ENCODE data around the gene CLECL1. TPM values are rescaled to one million over a fixed set of nuclear protein-coding genes. Genes with fewer than 3 reads are reported as not detected.

CLECL1 gene
- total and polyA plus RNA-seq, 2 donors (not counting 3 experiments of a cell fraction or from before 2014, with no cell fraction given): not detected

GRCh38 chr12:9752145-9752933 is 19.4 kb upstream of the CLECL1 start:
- Histone ChIP-seq H2AFZ (ENCODE audit: low read depth, low read length) (no peak overlapping the region), H3K27ac (ENCODE audit: insufficient read depth, low read depth, low read length) (no peak overlapping the region), H3K4me1 (ENCODE audit: control insufficient read depth, extremely low read depth, insufficient read depth, low read length) (peaks cover 18% of the 10 kb centered on the region), H3K9me3 (replicated peaks; ENCODE audit: control insufficient read depth, insufficient read depth, low read length) (no peaks in the 10 kb centered on the region), H3K36me3 (ENCODE audit: control insufficient read depth in 2 of 2, extremely low read depth in 1 of 2, insufficient read depth in 2 of 2, low read length in 2 of 2) (no peaks in the 10 kb centered on the region), H3K79me2 (ENCODE audit: control insufficient read depth, insufficient read depth, low read length) (no peaks in the 10 kb centered on the region), H4K20me1 (replicated peaks; ENCODE audit: control insufficient read depth, extremely low read depth, insufficient read depth, low read length) (no peaks in the 10 kb centered on the region), H3K27me3 (ENCODE audit: control insufficient read depth in 2 of 2, insufficient read depth in 2 of 2, low read length in 2 of 2) (no peaks in the 10 kb centered on the region), H3K4me3 (replicated peaks in 1 of 3; ENCODE audit: insufficient read depth in 1 of 3, low read depth in 1 of 3, low read length in 3 of 3) (no peak overlapping the region), H3K9me1 (replicated peaks; ENCODE audit: control insufficient read depth, extremely low read depth, insufficient read depth, low read length) (no peaks in the 10 kb centered on the region), H3K4me2 (ENCODE audit: insufficient read depth, low read length) (no peak overlapping the region), H3K9ac (replicated peaks; ENCODE audit: extremely low read depth, insufficient read depth, low read length) (no peak overlapping the region)
- DNase-seq (ENCODE audit: low read depth, low spot score): no peak
- intact Hi-C loops (cut with micrococcal nuclease): loop anchor here (5.0 to 10.0 kb wide), 2 partner anchors 260 to 812 kb away; partner anchors contain the start of gene CLEC12B
- FAIRE-seq: no peak
- POLR2A ChIA-PET: no interaction called here
- TF ChIP-seq POLR2AphosphoS5 (IDR thresholded peaks at IDR 0.05; ENCODE audit: insufficient read depth, low read depth, low read length): no peak
- TF ChIP-seq EZH2 (IDR thresholded peaks at IDR 0.05; ENCODE audit: borderline replicate concordance, low read depth, low read length, severe bottlenecking): no peak
- TF ChIP-seq MYC (IDR thresholded peaks at IDR 0.05; ENCODE audit: low read depth, low read length): no peak
- TF ChIP-seq JUN (IDR thresholded peaks at IDR 0.05; ENCODE audit: borderline replicate concordance, insufficient read depth, insufficient read length, low read depth): no peak
- TF ChIP-seq FOS (IDR thresholded peaks at IDR 0.05; ENCODE audit: borderline replicate concordance, insufficient read depth, low read length): no peak
- TF ChIP-seq POLR2A (IDR thresholded peaks at IDR 0.05; ENCODE audit: low read depth, low read length): no peak
- TF ChIP-seq, protein P1, sequence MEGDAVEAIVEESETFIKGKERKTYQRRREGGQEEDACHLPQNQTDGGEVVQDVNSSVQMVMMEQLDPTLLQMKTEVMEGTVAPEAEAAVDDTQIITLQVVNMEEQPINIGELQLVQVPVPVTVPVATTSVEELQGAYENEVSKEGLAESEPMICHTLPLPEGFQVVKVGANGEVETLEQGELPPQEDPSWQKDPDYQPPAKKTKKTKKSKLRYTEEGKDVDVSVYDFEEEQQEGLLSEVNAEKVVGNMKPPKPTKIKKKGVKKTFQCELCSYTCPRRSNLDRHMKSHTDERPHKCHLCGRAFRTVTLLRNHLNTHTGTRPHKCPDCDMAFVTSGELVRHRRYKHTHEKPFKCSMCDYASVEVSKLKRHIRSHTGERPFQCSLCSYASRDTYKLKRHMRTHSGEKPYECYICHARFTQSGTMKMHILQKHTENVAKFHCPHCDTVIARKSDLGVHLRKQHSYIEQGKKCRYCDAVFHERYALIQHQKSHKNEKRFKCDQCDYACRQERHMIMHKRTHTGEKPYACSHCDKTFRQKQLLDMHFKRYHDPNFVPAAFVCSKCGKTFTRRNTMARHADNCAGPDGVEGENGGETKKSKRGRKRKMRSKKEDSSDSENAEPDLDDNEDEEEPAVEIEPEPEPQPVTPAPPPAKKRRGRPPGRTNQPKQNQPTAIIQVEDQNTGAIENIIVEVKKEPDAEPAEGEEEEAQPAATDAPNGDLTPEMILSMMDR (IDR thresholded peaks at IDR 0.05; ENCODE audit: extremely low read depth in 1 of 2, insufficient read depth in 1 of 2, low read depth in 1 of 2, low read length in 2 of 2): no peak
- no peak for TF ChIP-seq GATA2 (IDR thresholded peaks at IDR 0.05; ENCODE audit: insufficient read depth, insufficient read length, low read depth, low read length)
- TF ChIP-seq, protein P2, sequence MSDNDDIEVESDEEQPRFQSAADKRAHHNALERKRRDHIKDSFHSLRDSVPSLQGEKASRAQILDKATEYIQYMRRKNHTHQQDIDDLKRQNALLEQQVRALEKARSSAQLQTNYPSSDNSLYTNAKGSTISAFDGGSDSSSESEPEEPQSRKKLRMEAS (IDR thresholded peaks at IDR 0.05; ENCODE audit: insufficient read depth, insufficient read length): no peak
- CTCF ChIA-PET: interaction anchor here (1.8 to 13.3 kb wide), 5 partner anchors 16 to 172 kb away, joined by 4 to 332 read pairs (median 62); no protein-coding TSS in a partner anchor
- dilution Hi-C loops (cut with MboI; ENCODE audit: extremely low pct_ligation_motif_present, low sequenced_read_pairs): no loop called here
- BruUV-seq (replicated peaks): no TSS peak
